ENCODE data around the gene TRIM41.

TRIM41 gene

GRCh38 chr5:181233801-181234454, 10.8 kb downstream of the TRIM41 start:
- no peak for DNase-seq

- DNase-seq: no peak
These were observed 11.6 kb downstream of the TRIM41 start for GRCh38 chr5:181234455-181235306.

GRCh38 chr5:181235323-181235688, 12.2 kb downstream of the TRIM41 start:
- DNase-seq: no peak

GRCh38 chr5:181235689-181236366, 12.7 kb downstream of the TRIM41 start:
- DNase-seq: no peak

- DNase-seq: no peak
These were observed 13.4 kb downstream of the TRIM41 start for GRCh38 chr5:181236471-181236870.

- no peak for DNase-seq
These were observed 14.0 kb downstream of the TRIM41 start for GRCh38 chr5:181236954-181237641.

- no peak for DNase-seq
These were observed 14.8 kb downstream of the TRIM41 start for GRCh38 chr5:181237729-181238385.

GRCh38 chr5:181239062-181239663, 16.1 kb downstream of the TRIM41 start:
- DNase-seq: no peak

- no peak for DNase-seq
These were observed 18.4 kb downstream of the TRIM41 start for GRCh38 chr5:181241393-181241975.

GRCh38 chr5:181242031-181242451, 19.0 kb downstream of the TRIM41 start:
- DNase-seq: no peak

- DNase-seq: no peak
These were observed 20.0 kb downstream of the TRIM41 start for GRCh38 chr5:181243018-181243563.

- DNase-seq: no peak
These were observed 20.7 kb downstream of the TRIM41 start, which contains the start of gene RACK1 for GRCh38 chr5:181243564-181244343. RACK1 (minus strand) TSS chr5:181243906; CDS start chr5:181243800, 106 bp downstream.

GRCh38 chr5:181245427-181246275, 22.6 kb downstream of the TRIM41 start:
- DNase-seq: no peak

GRCh38 chr5:181246276-181247049, 23.4 kb downstream of the TRIM41 start:
- no peak for DNase-seq

- DNase-seq: no peak
These were observed 25.2 kb downstream of the TRIM41 start for GRCh38 chr5:181248277-181248676.

- DNase-seq: no peak
These were observed 32.2 kb downstream of the TRIM41 start for GRCh38 chr5:181255276-181255675.

- DNase-seq: no peak
These were observed 32.9 kb downstream of the TRIM41 start for GRCh38 chr5:181255836-181256578.

- DNase-seq: no peak
These were observed 35.5 kb downstream of the TRIM41 start for GRCh38 chr5:181258576-181258975.
